ENCODE data around the gene PDSS2. TPM values are rescaled to one million over a fixed set of nuclear protein-coding genes. Genes with fewer than 3 reads are reported as not detected.
"Not testable (repeated sequence)": the region's sequence is repeated elsewhere in the genome, so short reads cannot be mapped to it uniquely, and the experiment has no call there.

Gene PDSS2
- total RNA-seq, 1 experiment from 2014 or later = 8.2 TPM

- DNase-seq (ENCODE audit: low spot score) = no peak
These were observed 339.0 kb downstream of the PDSS2 start for GRCh38 chr6:107120404-107120803.

- no peak for DNase-seq (ENCODE audit: low spot score)
These were observed 340.4 kb downstream of the PDSS2 start for GRCh38 chr6:107118976-107119375.

DNA sequence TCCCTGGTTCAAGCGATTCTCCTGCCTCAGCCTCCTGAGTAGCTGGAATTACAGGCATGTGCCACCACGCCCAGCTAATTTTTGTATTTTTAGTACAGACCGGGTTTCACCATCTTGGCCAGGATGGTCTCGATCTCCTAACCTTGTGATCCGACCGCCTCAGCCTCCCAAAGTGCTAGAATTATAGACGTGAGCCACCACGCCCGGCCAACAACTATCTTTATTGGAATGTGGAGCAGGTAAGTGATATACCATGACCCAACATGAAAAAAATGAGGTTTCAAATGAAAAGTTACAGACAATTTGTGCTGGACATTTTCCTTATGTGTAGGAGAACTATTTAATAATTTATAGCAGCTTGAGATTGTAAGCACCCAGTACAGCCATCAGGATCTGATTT is 340.8 kb downstream of the PDSS2 start:
- DNase-seq (ENCODE audit: low spot score) = not testable (repeated sequence)

- no peak for DNase-seq (ENCODE audit: low spot score)
These were observed 342.4 kb downstream of the PDSS2 start for GRCh38 chr6:107116931-107117330.

DNA sequence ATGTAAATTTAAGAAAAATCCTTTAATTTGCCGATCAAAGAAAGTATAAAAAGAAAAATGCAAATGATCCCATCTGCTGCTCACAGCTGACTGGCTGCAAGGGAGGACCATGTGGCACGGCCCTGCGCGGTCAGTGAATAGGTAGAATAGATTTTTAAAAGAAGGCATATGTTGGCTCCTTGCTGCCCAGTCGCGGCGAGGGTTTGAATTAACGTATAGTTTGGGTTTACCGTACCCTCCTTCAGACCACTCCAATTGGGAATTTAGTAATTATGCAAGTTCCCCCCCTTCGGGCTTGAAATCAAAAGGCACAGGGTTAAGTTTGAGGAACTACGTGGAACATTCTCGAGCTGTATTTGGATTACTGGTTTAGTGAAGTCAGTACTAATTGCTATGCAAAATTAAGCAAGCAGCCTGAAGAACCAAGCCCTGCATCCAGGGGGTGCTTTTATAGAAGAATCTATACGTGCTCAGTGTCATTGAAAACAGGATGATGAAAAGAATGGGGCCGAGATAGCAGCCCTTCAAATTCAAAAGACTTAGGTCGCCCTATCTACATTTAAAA is 343.0 kb downstream of the PDSS2 start:
- DNase-seq (ENCODE audit: low spot score) = no peak

DNA sequence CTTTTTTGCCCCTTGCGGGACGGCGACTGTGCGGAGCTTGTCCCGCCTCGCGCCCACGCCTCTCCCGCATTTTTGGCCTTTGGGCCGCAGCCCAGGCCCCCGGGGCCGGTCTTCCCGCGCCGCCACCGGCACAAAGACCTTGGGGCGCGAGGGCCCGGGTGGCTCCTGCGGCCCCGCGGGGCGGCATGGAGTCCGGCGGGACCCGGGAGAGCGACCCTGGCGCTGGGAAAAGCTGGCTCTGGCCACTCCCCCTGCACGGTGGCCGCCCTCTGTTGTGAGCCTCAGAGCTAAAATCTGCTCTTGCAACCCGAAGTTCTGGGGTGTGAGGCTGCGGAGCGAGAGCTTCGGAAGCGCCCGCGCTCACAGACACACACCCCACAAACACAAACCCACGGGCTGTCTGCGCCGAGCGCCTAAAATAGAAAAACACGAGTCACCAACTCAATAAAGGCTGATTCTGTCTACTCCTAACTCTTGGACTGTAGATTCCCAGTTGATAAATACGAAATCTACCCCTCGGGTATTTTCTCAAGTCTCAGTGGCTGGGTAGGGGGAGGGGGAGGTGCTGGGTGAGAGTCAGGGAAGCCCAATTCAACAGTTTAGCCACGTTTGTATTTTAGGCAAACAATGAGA is 343.6 kb downstream of the PDSS2 start:
- peak; percentile 21 for DNase-seq (ENCODE audit: low spot score)

- no peak for DNase-seq (ENCODE audit: low spot score)
These were observed 344.3 kb downstream of the PDSS2 start, which contains the start of gene BEND3 for GRCh38 chr6:107114926-107115694. BEND3 (minus strand) TSS chr6:107115515; CDS start chr6:107099285, 16,230 bp downstream.

- peak; percentile 57 for DNase-seq (ENCODE audit: low spot score)
These were observed 345.0 kb downstream of the PDSS2 start for GRCh38 chr6:107114213-107114925.

GRCh38 chr6:107110200-107110599 is 349.2 kb downstream of the PDSS2 start:
- no peak for DNase-seq (ENCODE audit: low spot score)

- peak; percentile 64 for DNase-seq (ENCODE audit: low spot score)
These were observed 351.0 kb downstream of the PDSS2 start for GRCh38 chr6:107108201-107108890.

DNA sequence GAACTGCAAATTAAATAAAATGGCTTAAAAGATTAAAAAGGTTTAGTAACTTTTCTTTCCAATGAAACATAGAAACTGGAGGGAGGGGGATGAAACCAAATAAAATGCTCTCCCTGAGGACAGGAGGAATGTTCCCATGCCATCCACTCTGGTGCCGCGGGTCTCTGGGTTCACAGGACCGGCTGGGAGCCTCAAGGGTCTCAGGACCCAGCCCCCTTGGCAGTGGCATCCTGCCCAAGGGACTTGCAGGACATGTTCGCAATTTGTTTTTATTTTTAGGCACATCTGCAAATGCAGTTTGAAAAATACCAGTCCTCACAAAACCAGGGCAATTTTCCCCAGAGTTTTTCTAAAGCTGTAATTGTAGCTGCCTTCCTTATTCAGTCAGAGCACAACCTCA is 351.6 kb downstream of the PDSS2 start:
- DNase-seq (ENCODE audit: low spot score) = no peak

DNA sequence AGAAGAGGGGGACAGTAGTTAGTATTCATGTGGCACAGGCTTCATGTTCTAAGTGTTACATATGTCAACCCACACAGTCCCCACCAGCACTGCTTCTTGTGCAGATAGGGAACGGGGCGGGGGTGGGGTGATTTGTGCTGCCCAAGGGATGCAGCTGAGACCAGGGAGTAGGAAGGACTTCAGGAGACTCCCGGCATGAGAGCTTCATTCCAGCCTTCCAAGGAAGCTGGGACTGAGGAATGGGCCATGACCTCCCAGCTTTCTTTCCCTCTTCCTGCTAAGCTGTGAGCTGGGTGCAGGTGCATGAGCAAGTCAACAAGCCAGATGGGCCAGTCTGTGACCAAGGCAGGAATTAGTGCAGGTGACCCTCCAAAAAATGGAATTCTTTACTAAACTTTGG is 353.2 kb downstream of the PDSS2 start:
- DNase-seq (ENCODE audit: low spot score) = no peak

- no peak for DNase-seq (ENCODE audit: low spot score)
These were observed 353.8 kb downstream of the PDSS2 start for GRCh38 chr6:107105511-107106116.

DNA sequence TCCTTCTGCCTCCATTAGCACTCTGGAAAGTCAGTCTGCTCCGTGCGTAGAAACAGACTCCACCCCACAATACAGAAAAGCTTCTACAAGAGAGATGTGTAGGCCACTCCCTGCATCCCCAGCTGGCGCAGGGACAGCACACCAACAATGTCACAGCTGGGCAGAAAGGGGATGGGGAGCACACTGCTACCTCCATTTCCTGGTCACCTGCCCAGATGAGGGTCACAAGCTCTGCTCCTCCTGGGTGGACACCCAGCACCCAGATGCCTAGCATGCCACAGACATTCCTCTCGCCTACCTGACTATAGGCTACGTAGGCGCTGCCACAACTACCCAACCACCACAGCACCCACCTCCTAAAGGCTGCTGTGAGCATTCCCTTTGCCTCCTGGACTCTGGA is 356.3 kb downstream of the PDSS2 start:
- no peak for DNase-seq (ENCODE audit: low spot score)

Other genes with a start within 250 kb of the PDSS2 start
- gene SOBP, start 30.6 kb upstream of the PDSS2 start, total RNA-seq (2014; rRNA removed; shearing (Covaris generic)) = not detected in 2 replicates